Measurements from ENCODE around the gene POU3F1.

GRCh38 chr1:38025233-38025632 is 21.4 kb downstream of the POU3F1 start:
- no peak for TF ChIP-seq CTCF (IDR thresholded peaks at IDR 0.05; ENCODE audit: low read depth, low read length, poor library complexity, severe bottlenecking)
- no peak for TF ChIP-seq EZH2phosphoT487 (IDR thresholded peaks at IDR 0.05; ENCODE audit: borderline replicate concordance, low read length)
